Measurements from ENCODE around the gene P2RX6. TPM values are rescaled to one million over a fixed set of nuclear protein-coding genes. Genes with fewer than 3 reads are reported as not detected.

Gene P2RX6
- total and polyA plus RNA-seq, 2 donors (not counting 3 experiments of a cell fraction or from before 2014, with no cell fraction given): 0.06 TPM; not detected in 1

DNA sequence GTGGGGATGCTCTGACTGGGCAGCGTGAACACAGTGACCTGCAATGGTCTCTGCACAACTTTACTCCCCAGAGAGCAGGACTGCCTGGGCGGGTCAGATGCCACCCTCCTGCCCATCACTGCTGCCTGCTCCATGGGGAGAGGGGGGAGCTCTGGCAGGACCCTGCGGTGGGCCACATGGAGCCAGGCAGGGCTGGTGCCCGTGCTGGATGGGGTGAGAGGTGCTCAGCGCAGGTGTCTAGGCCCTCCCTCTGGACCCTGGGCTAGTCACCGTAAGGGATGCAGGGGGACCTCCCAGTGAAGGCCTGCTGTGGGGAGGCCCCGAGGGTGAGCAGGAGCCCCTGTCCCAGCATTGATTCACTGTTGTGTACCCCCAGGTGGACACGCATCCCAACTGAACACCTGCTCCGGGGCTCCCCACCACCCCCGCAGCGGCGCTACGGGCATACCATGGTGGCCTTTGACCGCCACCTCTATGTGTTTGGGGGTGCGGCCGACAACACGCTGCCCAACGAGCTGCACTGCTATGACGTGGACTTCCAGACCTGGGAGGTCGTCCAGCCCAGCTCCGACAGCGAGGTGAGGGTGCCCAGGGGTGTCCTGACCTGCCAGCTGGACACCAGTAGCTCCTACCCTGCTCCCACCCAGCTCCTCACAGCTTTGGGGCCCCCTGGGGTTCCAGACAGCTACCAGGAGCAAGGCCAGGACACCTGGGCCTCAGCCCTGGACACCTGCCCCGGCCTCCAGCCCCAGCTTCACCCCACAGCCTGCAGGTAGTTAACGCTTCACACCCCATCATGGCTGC lies 23.5 kb upstream of the P2RX6 start:
- TF ChIP-seq, protein P1, sequence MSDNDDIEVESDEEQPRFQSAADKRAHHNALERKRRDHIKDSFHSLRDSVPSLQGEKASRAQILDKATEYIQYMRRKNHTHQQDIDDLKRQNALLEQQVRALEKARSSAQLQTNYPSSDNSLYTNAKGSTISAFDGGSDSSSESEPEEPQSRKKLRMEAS (IDR thresholded peaks at IDR 0.05; ENCODE audit: insufficient read depth, insufficient read length): no peak
- TF ChIP-seq GATA2 (IDR thresholded peaks at IDR 0.05; ENCODE audit: insufficient read depth, insufficient read length, low read depth, low read length): no peak
- TF ChIP-seq EZH2 (IDR thresholded peaks at IDR 0.05; ENCODE audit: borderline replicate concordance, low read depth, low read length, severe bottlenecking): no peak
- TF ChIP-seq FOS (IDR thresholded peaks at IDR 0.05; ENCODE audit: borderline replicate concordance, insufficient read depth, low read length): no peak
- TF ChIP-seq JUN (IDR thresholded peaks at IDR 0.05; ENCODE audit: borderline replicate concordance, insufficient read depth, insufficient read length, low read depth): no peak
- no peak for TF ChIP-seq POLR2AphosphoS5 (IDR thresholded peaks at IDR 0.05; ENCODE audit: insufficient read depth, low read depth, low read length)
- no peak for TF ChIP-seq POLR2A (IDR thresholded peaks at IDR 0.05; ENCODE audit: low read depth, low read length)
- TF ChIP-seq MYC (IDR thresholded peaks at IDR 0.05; ENCODE audit: low read depth, low read length): no peak
- TF ChIP-seq, protein P2, sequence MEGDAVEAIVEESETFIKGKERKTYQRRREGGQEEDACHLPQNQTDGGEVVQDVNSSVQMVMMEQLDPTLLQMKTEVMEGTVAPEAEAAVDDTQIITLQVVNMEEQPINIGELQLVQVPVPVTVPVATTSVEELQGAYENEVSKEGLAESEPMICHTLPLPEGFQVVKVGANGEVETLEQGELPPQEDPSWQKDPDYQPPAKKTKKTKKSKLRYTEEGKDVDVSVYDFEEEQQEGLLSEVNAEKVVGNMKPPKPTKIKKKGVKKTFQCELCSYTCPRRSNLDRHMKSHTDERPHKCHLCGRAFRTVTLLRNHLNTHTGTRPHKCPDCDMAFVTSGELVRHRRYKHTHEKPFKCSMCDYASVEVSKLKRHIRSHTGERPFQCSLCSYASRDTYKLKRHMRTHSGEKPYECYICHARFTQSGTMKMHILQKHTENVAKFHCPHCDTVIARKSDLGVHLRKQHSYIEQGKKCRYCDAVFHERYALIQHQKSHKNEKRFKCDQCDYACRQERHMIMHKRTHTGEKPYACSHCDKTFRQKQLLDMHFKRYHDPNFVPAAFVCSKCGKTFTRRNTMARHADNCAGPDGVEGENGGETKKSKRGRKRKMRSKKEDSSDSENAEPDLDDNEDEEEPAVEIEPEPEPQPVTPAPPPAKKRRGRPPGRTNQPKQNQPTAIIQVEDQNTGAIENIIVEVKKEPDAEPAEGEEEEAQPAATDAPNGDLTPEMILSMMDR (IDR thresholded peaks at IDR 0.05; ENCODE audit: extremely low read depth in 1 of 2, insufficient read depth in 1 of 2, low read depth in 1 of 2, low read length in 2 of 2): no peak
- Histone ChIP-seq H2AFZ (ENCODE audit: low read depth, low read length) (no peak overlapping the region), H3K79me2 (ENCODE audit: control insufficient read depth, insufficient read depth, low read length) (no peaks in the 10 kb centered on the region), H3K4me1 (ENCODE audit: control insufficient read depth, extremely low read depth, insufficient read depth, low read length) (no peaks in the 10 kb centered on the region), H3K4me3 (replicated peaks in 1 of 3; ENCODE audit: insufficient read depth in 1 of 3, low read depth in 1 of 3, low read length in 3 of 3) (no peak overlapping the region), H4K20me1 (replicated peaks; ENCODE audit: control insufficient read depth, extremely low read depth, insufficient read depth, low read length) (no peaks in the 10 kb centered on the region), H3K27ac (ENCODE audit: insufficient read depth, low read depth, low read length) (no peak overlapping the region), H3K9me3 (replicated peaks; ENCODE audit: control insufficient read depth, insufficient read depth, low read length) (no peaks in the 10 kb centered on the region), H3K9ac (replicated peaks; ENCODE audit: extremely low read depth, insufficient read depth, low read length) (no peak overlapping the region), H3K4me2 (ENCODE audit: insufficient read depth, low read length) (no peak overlapping the region), H3K36me3 (ENCODE audit: control insufficient read depth in 2 of 2, extremely low read depth in 1 of 2, insufficient read depth in 2 of 2, low read length in 2 of 2) (peaks cover 3 to 38% of the 10 kb centered on the region in 2 experiments), H3K27me3 (ENCODE audit: control insufficient read depth in 2 of 2, insufficient read depth in 2 of 2, low read length in 2 of 2) (no peaks in the 10 kb centered on the region), H3K9me1 (replicated peaks; ENCODE audit: control insufficient read depth, extremely low read depth, insufficient read depth, low read length) (no peaks in the 10 kb centered on the region)
- no TSS peak for BruUV-seq (replicated peaks)
- no peak for DNase-seq (ENCODE audit: low read depth, low spot score)
- dilution Hi-C loops (cut with MboI; ENCODE audit: extremely low pct_ligation_motif_present, low sequenced_read_pairs) (no loop called here), intact Hi-C loops (cut with micrococcal nuclease) (no loop called here)
- ChIA-PET CTCF (interaction anchor here (0.6 to 1.8 kb wide), 3 partner anchors 10 to 188 kb away, joined by 3 to 7 read pairs (median 3); partner anchors contain the start of gene LZTR1), POLR2A (no interaction called here)
- FAIRE-seq: no peak

Data from endothelial cell of umbilical vein (primary cell).